ENCODE measurements around the gene GPBAR1.
A peak's percentile ranks its signal among the peaks of the same experiment; 100 is the strongest.

GPBAR1 gene

GRCh38 chr2:218284106-218284811, 23.4 kb downstream of the GPBAR1 start:
- DNase-seq (ENCODE audit: low read depth in 1 of 2, low spot score in 1 of 2), result peak in 1 of 2 donors; percentile 36

GRCh38 chr2:218285604-218286003, 24.8 kb downstream of the GPBAR1 start:
- no peak for DNase-seq (ENCODE audit: low read depth in 1 of 2, low spot score in 1 of 2)

GRCh38 chr2:218286570-218287459, 26.0 kb downstream of the GPBAR1 start:
- DNase-seq (ENCODE audit: low read depth in 1 of 2, low spot score in 1 of 2), result peak; percentile 45 to 66

- DNase-seq (ENCODE audit: low read depth in 1 of 2, low spot score in 1 of 2), result no peak
Observed at GRCh38 chr2:218289639-218290315, 29.0 kb downstream of the GPBAR1 start.

- DNase-seq (ENCODE audit: low read depth in 1 of 2, low spot score in 1 of 2), result no peak
Observed at GRCh38 chr2:218290316-218291261, 29.8 kb downstream of the GPBAR1 start.

GRCh38 chr2:218291318-218292047, 30.7 kb downstream of the GPBAR1 start:
- DNase-seq (ENCODE audit: low read depth in 1 of 2, low spot score in 1 of 2), result no peak

GRCh38 chr2:218292048-218293014, 31.5 kb downstream of the GPBAR1 start, which contains the start of gene TMBIM1:
Gene TMBIM1, minus strand, starts transcription at chr2:218292503. Its CDS starts 10,362 bp downstream, at chr2:218282141.
- peak; percentile 70 to 76 for DNase-seq (ENCODE audit: low read depth in 1 of 2, low spot score in 1 of 2)

- DNase-seq (ENCODE audit: low read depth in 1 of 2, low spot score in 1 of 2), result no peak
Observed at GRCh38 chr2:218293715-218294429, 33.1 kb downstream of the GPBAR1 start.

- no peak for DNase-seq (ENCODE audit: low read depth in 1 of 2, low spot score in 1 of 2)
Observed at GRCh38 chr2:218294430-218295022, 33.7 kb downstream of the GPBAR1 start.

GRCh38 chr2:218295029-218295428, 34.2 kb downstream of the GPBAR1 start:
- no peak for DNase-seq (ENCODE audit: low read depth in 1 of 2, low spot score in 1 of 2)

GRCh38 chr2:218296200-218296599, 35.4 kb downstream of the GPBAR1 start:
- DNase-seq (ENCODE audit: low read depth in 1 of 2, low spot score in 1 of 2), result no peak

GRCh38 chr2:218296847-218297246, 36.0 kb downstream of the GPBAR1 start:
- no peak for DNase-seq (ENCODE audit: low read depth in 1 of 2, low spot score in 1 of 2)

GRCh38 chr2:218298314-218298875, 37.6 kb downstream of the GPBAR1 start:
- no peak for DNase-seq (ENCODE audit: low read depth in 1 of 2, low spot score in 1 of 2)

GRCh38 chr2:218300141-218300540, 39.3 kb downstream of the GPBAR1 start:
- DNase-seq (ENCODE audit: low read depth in 1 of 2, low spot score in 1 of 2), result no peak

GRCh38 chr2:218301176-218301819, 40.5 kb downstream of the GPBAR1 start:
- peak; percentile 64 to 70 for DNase-seq (ENCODE audit: low read depth in 1 of 2, low spot score in 1 of 2)

GRCh38 chr2:218305383-218305782, 44.6 kb downstream of the GPBAR1 start:
- no peak for DNase-seq (ENCODE audit: low read depth in 1 of 2, low spot score in 1 of 2)

All from stimulated activated CD4-positive, alpha-beta T cell treated with anti-CD3 and anti-CD28 coated beads, Interleukin-15, amount 100 ng/mL, for 1 hour (primary cell).